Sigmoid colon (tissue), 3 donors: ENCODE measurements around the gene FOXO4.

Experiments
- CTCF ChIP-seq, 4 experiments: fragments of 450-650 bp in 3 of 4; fragments of 200-600 bp in 1 of 4; IDR thresholded peaks; one replicate each; pipeline ENCODE4 v1.5.1; 2016 to 2019; ENCODE audit warnings: antibody characterized with exemption in 4 of 4, mild to moderate bottlenecking in 3 of 4, moderate library complexity in 2 of 4
- POLR2A ChIP-seq, 2 donors: fragments of 450-650 bp; IDR thresholded peaks; one replicate each; pipeline ENCODE4 v1.6.1; 2016; ENCODE audit warnings: antibody characterized with exemption in 2 of 2, mild to moderate bottlenecking in 2 of 2, moderate library complexity in 2 of 2

- TF ChIP-seq POLR2A (IDR thresholded peaks at IDR 0.05) (no peak), CTCF (IDR thresholded peaks at IDR 0.05) (no peak)
These were observed 38.8 kb upstream of the FOXO4 start for GRCh38 chrX:71056867-71057266.
